HG03135 (cell line): ENCODE results near the gene KDM4C.
A peak's percentile ranks its signal among the peaks of the same experiment; 100 is the strongest.
"Not testable (repeated sequence)": the region's sequence is repeated elsewhere in the genome, so short reads cannot be mapped to it uniquely, and the experiment has no call there.

Experiments used
- ATAC-seq: cut with Tn5 transposase; IDR thresholded peaks from one replicate; pipeline ENCODE4 v1.9.1; 2021; ENCODE audit warnings: mild to moderate bottlenecking, moderate library complexity; ENCODE audit not compliant: unreplicated experiment

Gene KDM4C

DNA sequence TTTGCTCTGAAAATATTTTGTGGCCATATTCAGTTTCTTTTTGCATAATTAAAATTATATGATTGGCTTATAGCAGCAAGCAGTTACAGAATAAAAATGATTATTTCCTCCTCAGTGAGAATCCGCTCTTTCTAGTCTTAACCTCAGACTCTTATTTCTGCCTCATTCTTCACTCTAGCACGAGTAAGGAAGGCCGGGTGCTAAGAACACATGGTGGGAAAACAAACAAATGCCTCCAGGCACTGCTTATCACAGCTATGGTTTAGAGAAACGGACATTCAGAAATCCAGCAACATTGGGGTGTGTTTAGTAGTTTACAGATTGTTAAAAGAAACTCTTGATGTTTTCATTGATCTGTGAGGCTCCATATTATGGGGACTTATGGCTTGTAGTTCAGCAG, 168.7 kb downstream of the KDM4C start:
- ATAC-seq, result no peak

DNA sequence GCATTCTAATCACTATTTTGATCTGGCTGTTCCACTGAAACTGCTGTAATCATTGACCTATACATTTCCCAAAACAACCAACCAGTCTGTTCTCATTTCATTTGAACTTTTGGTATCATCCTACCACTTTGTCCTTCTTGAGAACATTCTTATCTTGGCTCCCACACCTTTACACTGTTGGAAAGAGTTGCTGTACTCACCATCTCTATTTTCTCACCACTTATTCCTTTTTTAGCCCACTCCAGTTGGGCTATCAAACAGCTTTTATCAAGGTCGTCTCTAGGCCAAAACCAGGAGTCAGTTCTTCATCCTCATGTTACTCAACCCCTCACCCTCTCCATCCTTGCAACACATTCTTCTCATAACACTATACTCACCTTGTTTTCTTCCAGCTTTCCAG, 170.1 kb downstream of the KDM4C start:
- ATAC-seq, result no peak

DNA sequence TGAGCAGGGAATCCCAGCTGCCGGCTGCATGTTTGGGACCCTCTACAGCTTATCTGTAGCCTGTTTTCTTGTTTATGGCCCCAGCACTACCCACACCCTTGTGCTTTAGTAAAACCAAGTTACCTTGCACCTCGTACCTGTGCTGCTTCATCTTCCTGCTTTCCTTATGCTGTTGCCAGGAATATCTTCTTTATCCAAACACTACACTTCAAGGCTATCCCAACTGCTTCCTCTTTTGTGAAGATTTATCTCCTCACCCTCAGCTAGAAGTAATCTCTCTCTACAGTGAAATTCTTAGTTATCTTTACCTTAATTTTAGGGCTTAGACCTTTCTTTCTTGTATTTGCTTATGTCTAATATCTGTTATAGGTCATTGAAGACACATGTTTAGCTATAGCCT, 171.1 kb downstream of the KDM4C start:
- ATAC-seq, result no peak

DNA sequence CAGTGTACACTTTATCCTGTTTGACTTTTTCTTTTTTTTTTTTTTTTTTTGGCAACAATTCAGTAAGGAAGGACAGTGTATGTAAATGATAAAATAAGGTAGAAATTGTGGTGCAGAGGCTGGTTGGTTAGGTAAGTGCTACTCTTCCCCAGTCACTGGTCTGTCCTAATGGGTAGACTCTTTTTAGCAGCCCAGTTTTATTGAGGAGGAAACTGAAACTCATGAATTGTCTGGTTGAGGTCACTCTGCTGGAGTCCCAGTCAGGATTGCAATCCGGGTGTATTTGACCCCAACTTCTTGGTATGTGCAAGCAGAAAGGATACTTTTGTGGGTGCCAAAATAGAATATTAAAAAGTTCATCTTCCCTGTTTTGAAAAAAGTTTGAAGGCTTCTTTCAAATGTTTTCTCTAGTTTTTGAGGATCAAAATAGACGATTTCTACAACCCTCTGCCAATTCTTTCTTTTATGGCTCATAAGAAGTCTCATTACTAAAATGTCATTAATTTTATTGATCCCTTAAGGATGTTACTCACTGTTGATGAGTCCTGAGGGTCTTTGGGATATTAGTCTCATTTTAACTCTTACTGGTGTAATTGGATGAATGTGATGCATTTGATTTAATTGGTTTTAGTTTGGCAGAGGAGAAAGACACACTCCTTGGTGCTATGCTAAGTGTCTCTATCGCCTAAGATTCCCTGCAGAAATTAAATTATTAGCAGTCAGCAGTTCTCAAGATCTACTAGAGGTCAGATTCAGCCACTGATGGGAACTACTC, 171.9 kb downstream of the KDM4C start:
- ATAC-seq, result no peak

DNA sequence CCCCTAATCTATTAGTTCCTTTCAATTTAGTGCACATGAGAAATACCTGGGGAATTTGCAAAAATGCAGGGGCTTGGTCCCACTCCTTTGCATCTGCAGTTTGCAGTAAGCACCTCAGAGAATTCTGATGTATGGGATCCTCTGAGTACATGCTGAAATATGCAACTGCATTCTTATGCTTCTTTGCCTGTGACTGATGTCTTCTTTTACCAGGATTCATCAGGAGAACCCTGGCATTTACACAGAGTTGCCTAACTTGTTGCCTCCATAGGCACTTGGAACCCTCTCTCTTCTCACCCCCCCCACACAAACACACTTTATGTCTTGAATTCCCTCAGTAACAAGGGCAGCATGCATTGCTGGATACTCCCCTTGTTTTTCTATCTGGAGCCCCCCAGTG, 173.1 kb downstream of the KDM4C start:
- no peak for ATAC-seq

DNA sequence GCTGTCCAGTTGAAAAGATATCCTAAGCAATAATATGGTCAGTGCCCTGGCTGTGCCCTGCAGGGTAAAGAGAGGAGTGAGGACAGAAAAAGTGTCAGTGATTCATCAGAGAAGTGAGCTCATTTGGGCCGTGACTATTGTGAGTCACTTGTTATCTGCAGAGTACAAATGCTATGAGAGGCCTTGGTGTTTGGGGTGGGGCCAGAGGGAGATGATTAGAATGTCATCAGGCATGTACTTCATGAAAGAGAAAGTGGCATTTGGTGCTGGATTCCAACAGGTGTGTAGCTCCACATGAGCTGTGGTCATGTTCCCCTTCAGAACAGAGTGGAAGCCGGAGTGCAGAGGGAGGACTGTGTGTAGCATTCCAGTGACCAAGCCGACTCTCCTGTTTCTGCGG, 174.1 kb downstream of the KDM4C start:
- peak; percentile 80 for ATAC-seq

DNA sequence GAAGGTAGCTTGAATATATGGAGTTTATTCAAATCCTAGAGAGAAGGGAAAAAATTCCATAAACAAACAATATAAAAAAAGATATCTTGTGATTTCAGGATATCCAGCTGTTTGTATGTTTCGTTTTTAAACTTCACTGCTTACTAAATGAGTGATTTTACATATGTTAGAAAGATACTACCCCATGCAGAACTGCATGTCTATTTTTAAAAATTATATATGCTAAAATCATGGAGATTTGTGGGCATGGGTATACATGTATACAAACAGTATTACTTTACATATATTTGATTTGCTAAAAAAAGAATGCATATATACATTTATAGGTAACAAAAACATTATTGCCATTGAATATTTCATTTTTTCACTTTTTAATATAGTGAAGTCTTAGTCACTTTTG, 178.3 kb downstream of the KDM4C start:
- ATAC-seq, result no peak

DNA sequence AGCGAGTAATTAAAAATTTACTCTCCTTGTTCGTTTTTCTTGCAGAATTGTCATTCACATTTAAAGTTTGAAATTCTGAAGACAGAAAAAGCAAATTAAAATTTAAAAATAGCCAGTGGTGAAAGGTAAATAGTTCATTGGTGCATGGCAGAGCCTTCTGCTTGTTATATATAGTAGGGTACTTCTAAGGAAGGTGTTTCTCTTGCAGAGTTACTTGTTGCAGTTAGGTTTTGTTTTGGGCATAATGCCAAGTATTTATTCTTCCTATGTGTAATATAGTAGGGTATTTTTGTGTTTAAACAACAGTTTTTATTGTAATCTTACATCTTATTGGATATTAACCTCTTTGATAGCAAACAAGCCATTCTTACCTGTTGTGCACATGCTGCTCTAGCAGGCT, 179.4 kb downstream of the KDM4C start:
- no peak for ATAC-seq

DNA sequence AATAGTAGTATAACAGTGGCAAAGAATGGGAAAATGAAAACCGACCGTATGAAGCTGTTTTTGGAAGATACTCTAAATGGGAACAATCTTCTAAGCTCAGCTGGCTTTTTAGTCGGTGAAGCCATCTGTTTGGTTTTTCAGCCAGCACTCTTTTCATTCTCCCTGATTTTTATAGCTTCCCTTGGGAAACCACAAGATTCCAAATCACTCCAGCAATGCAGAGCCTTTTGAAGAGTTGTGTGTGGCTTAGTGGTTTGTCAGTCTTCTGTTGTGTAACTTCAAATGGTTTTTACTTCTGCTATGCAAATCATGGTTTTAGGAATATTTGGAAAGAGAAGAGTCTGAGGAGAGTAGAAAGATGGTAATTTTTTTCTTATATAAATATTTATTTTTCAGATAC, 180.7 kb downstream of the KDM4C start:
- ATAC-seq, result no peak

DNA sequence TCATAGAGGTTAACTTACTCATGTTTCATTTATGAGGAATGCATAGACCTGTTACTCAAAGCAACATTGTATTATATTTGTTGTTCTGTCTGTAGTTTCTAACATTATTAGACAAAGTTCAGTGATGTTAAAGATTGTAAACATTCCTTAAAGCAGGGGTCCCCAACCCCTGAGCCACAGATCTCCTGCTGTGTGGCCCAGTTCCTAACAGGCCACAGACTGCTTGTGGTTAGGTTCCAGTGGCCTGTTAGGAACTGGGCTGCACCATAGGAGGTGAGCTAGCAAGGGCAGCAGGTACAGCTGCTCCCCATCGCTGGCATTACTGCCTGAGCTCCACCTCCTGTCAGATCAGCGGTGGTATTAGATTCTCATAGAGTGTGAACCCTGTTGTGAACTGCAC, 181.1 kb downstream of the KDM4C start:
- no peak for ATAC-seq

DNA sequence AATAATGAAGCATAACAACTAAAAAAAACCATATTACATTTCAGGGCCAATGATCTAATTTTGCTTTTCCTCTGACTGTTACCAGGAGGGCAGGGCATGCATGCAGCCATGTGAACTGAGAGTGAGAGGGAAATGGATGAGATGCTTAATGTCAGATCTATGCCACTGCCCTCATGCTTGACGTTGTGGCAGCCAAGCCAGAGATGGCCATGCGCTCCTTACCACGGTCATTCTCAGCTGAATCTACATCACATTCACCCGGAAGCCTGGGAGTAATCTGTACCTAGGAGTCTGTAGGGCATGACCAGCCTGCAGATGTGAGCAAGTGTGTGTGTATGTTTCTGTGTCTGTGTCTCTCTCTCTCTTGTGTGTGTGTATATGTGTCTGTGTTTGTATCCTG, 183.7 kb downstream of the KDM4C start:
- no peak for ATAC-seq

DNA sequence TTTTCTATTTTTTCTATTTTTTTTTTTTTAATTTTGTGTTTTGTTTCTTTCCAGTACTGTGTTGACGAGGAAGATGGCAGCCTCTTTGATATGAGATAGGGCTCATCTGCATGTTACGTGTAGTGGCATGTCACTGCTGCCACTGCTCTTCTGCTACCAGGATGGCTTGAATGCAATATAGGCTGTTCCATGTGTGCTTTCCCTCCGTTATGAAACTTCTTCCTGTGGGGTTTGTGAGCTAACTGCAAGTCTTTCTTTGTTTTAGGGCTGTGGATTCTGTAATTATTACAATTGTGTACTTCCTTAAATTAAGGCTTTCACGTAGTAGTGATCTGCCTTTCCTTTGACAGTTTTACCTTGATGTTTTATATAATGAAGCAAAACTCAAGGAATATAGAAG, 184.6 kb downstream of the KDM4C start:
- ATAC-seq, result no peak

DNA sequence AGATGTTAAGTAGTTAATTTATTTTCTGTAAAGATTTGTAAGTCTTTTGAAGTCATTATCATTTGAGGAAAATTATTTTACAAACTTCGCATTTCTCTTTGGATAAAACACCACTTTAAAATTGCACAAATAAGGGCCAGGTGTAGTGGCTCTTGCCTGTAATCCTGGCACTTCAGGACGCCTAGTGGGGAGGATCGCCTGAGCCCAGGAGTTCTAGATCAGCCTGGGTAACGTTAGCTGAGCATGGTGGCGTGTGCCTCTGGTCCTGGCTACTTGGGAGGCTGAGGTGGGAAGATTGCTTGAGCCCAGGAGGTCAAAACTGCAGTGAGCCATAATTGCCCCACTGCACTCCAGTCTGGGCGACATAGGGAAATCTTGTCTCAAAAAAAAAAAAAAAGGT, 185.5 kb downstream of the KDM4C start:
- no peak for ATAC-seq

DNA sequence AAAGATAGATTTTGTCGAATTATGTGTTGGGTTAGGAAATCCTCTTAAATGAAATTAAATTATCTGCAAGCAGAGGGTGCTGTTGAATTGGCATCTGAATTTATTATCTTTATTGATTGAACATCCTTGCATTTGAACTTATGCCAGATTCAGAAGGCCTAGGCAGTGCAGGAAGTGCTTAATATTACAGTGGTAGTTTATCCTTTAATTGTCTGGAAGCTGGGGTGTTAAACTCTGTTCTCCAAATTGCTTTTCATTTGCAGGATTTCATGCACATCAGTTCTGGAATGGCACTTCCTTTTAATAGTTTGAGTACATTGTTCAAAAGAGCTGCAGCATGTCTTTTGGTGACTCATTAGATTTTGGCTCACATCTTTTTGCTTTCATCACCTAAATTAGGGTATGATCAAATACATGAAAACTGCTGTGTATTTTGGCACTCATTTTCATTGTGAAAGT, 186.3 kb downstream of the KDM4C start:
- ATAC-seq, result no peak

DNA sequence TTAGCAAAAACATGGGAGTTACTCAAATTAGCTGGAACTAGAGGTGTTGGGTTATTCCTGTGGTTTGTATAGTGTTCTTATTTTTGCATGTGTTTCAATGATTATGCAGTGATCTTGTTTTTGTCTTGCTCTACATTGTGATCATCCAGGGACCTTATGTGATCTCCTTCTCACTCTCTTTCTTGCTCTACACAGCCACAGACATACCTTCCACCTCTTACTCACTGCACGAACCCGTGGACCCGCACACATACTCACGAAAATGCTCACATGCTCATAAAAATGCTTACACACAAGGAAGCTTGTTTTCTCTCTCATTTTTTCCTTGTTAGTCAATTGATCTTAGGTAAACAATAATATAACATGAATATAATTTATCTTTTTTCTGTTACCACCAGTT, 187.1 kb downstream of the KDM4C start:
- ATAC-seq, result no peak

DNA sequence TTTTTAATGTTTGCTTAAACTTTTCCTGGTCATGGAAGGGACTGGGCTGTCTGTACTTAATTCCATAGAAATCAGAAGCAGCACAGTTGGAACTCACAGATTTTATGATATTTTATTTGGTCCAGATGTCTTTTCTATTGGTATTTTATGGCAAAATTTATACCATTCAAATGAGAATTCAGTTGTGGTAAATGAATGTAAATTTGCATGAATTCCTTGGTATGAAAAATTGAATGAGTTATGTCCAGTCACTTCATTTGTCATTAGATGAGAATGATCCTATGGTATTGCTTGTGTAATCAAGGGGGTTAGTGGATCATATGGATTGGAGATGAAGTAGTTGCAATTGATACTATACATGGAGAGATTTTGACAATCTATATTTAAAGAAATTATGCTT, 188.0 kb downstream of the KDM4C start:
- ATAC-seq, result no peak

DNA sequence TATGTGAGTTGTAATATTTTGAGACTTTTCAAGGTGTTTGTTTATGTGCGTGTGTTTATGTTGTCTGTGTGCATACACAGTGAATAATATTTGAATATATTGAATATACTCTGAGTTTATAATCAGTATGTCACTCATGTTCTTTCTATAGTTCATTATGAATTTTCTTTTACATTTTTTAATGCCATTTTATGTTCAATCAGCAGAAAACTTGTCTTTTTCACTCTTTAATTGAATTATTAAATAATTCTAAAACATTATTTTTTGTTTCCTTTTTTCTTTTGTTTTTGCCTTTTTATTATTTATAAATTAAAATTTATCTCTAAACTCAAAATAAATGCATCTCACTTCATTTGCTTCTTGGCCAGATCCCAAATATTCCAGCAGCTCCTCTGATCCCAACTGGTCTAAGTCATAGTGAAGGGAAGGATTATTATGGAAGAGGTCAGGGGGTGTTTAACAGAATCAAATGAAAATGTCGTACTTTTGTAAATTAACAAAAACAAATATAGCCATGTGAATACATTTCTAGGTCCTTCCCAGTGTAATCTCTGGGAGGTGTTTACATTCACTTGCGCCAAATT, 188.9 kb downstream of the KDM4C start:
- no peak for ATAC-seq

DNA sequence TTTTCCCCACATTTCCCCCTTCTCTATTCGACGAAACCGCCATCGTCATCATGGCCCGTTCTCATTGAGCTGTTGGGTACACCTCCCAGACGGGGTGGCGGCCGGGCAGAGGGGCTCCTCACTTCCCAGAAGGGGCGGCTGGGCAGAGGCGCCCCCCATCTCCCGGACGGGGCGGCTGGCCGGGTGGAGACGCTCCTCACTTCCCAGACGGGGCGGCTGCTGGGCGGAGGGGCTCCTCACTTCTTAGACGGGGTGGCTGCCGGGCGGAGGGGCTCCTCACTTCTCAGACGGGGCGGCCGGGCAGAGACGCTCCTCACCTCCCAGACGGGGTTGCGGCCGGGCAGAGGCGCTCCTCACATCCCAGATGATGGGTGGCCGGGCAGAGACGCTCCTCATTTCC, 191.1 kb downstream of the KDM4C start:
- ATAC-seq, result not testable (repeated sequence)

DNA sequence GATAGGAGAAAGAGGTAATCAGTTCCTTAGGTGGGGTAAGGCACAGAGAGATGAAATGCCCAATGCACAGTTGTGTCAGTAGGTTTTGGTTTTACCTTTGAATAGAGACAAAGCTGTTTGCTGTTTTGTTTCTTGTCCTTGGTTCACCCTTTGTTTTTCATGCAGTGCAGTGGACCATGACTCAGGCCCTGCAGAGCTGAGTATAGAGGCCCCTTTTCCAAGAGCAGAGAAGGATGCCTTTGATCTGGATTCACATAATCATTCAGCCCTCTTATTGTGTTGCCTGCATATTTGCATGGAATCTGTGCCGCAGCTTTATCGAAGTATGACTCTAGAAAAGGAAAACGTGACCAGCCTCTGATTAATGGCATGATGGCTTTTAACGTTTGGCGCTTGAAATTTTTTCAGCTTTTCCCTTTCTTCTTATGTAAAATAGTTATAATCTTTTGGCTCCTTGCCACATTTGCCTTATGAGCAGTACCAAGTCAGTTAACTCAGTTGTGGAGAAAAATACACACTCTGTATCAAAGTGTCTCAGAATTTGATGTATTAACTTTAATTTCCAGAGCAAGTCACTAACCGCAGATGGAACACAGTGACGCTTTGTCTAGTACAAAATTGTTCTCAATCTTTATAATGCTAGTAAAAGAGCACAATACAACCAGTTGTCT, 197.6 kb downstream of the KDM4C start:
- no peak for ATAC-seq

DNA sequence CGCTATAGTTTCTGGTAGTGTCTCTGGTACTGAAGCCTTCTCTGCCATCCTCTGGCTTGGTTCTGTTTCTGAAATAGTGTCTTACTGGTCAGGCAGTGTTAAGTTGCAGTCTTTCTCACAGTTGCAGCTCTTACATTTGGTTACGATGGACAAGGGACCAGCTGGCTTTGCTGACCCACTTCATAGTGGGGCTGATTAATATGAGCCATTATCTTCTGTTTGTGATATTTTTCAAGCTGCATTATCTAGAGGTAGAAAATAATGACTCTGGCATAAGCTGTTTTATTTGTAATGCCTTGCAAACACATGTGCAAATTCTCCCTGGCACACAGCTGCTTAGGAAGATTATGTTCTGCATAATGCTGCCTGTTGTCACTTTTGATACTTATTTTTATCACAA, 199.1 kb downstream of the KDM4C start:
- ATAC-seq, result no peak

DNA sequence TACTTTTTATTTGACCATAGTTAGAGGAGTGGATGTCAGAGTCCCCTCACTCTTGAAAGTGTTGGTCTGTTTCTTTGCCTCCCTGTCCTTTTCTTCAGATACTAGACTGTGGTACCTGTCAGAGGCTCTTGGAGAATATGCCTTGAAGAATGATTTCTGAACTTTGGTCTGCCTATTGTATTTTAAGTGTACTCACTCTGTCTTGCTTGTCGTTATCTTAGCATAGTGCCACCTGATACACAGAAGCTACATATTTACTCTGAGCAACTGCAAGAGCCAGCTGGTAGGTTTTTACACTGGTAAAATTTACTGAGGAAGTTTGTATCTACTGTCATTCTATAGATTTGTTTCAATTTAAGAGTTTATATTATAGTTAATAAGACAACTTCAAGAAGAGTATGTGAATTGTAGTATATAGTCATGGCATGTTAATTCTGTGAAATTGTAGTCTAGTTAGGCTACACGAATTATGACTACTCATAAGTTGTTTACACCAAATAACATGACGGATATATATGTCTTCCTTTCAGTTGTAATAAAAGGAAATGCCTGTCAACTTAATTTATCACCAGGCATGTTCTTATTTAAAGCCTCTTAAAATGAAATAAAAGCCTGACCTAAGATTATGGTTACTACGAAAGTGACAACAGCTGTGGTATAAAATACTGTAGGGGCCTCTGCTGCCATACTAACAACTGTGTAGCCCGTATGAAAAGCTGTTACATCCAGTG, 201.7 kb downstream of the KDM4C start:
- ATAC-seq, result no peak

DNA sequence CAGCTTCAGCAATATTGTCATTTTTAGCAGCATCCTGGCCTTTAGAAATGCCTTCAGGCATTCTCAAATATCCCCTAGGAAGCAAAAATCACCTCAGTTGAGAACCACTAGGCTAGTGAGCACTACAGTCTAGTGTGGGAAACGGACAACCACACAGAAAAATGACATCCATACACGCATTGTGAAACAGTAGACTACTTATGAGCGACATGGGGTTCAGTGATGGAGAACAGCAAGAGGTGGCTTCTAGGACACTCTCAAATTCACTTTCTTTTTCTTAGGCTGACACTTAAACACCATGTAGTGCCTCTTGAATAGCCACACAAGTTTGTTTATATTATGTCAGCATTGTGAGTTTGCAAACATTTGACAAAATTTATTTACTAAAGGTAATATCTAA, 203.0 kb downstream of the KDM4C start:
- peak; percentile 91 for ATAC-seq
